Measurements from ENCODE around the gene RNF213.
"Not testable (repeated sequence)": the region's sequence is repeated elsewhere in the genome, so short reads cannot be mapped to it uniquely, and the experiment has no call there.

RNF213 gene

DNA sequence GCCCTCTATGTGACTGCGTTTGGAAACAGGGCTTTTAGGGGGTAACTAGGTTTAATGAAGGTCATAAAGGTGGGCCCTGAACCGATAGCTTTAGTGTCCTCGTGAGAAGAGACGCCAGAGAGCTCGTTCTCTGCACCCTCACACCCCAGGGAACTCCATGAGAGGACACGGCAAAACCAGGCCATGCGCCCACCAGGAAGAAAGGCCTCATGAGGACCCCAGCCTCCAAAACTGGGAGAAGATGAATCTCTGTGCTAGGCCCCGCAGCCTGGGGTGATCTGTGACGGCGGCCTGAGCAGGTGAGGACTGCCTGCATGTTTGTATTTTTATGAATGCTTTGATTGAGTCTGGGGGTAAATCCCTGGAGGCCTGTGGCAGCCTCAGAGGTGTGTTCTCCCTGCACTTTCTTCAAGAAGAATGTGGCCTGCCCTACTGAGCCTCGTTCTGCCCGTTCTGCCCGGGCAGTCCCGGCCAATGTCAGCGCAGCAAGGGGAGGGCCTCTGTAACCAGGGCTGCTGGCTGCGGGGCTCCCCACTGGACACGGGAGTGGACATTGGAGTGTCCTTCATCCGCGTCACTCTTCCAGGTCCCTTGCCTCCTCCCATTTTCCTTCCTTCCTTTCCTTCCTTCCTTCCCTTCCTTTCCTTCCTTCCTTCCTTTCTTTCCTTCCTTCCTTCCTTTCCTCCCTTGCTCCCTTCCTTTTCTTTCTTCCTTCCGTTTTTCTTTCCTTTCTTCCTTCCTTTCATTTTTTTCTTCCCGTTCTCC lies 6.8 kb upstream of the RNF213 start:
- H3K4me3 Mint-ChIP-seq, result peak overlapping the region; percentile 67
- H3K36me3 Mint-ChIP-seq (ENCODE audit: low read depth), result peaks cover 4% of the 10 kb centered on the region
- peaks cover 53% of the 10 kb centered on the region for H3K4me1 Mint-ChIP-seq (ENCODE audit: low read depth)
- H3K9me3 Mint-ChIP-seq, result no peaks in the 10 kb centered on the region
- peak overlapping the region; percentile 94 for H3K27ac Mint-ChIP-seq
- no peaks in the 10 kb centered on the region for H3K27me3 Mint-ChIP-seq (ENCODE audit: low read depth)

DNA sequence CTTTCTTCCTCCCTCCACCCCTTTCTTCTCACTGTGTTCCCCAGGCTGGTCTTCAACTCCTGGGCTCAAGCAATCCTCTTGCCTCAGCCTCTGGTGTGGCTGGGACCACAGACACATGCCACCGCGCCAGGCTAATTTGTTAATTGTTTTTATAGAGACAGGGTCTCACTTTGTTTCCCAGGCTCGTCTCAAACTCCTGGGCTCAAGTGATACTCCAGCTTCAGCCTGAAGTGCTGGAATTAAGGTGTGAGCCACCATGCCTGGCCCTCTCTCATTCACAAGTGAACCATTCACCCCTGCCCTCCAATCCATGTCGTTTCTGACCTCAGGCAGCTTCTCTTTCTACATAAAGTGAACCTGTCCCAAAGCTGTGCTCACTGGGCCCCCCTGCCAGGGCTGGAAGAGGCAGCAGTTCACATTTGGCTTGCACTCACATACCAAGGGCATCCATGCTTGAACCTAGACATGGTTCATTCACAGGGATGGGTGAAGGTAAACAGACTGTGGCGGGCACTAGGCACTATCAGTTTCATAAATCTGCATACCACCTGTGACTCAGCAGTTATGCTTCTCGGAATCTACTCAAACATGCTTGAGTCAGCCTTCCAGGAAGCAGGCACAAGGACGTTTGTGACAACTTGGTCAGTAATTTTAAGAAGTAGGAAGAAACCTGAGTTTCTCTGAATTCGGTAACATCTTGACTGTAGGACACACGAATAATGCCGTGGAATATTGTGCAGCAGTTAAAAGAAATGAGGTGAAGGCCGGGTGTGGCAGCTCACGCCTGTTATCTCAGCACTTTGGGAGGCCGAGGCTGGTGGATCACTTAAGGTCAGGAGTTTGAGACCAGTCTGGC lies 6.0 kb upstream of the RNF213 start:
- H3K4me3 Mint-ChIP-seq, result peak overlapping the region; percentile 67

DNA sequence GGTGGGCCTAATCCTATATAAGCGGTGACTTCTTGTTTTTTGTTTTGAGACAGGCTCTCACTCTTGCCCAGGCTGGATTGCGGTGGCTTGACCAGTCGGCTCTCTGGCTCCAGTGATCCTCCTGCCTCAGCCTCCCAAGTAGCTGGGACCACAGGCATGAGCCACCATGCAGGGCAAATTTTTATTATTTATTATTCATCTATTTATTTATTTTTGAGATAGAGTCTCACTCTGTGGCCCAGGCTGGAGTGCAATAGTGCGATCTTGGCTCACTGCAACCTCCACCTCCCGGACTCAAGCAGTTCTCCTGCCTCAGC lies 4.7 kb upstream of the RNF213 start:
- Mint-ChIP-seq H3K36me3 (ENCODE audit: low read depth) (peaks cover 7% of the 10 kb centered on the region), H3K9me3 (no peaks in the 10 kb centered on the region), H3K4me3 (no peak overlapping the region), H3K27me3 (ENCODE audit: low read depth) (no peaks in the 10 kb centered on the region), H3K27ac (peak overlapping the region; percentile 94), H3K4me1 (ENCODE audit: low read depth) (peaks cover 62% of the 10 kb centered on the region)

More for the DNA sequence above, 6.0 kb upstream of the RNF213 start:
- no peaks in the 10 kb centered on the region for H3K27me3 Mint-ChIP-seq (ENCODE audit: low read depth)
- H3K36me3 Mint-ChIP-seq (ENCODE audit: low read depth), result peaks cover 5% of the 10 kb centered on the region
- peaks cover 60% of the 10 kb centered on the region for H3K4me1 Mint-ChIP-seq (ENCODE audit: low read depth)
- peak overlapping the region; percentile 94 for H3K27ac Mint-ChIP-seq
- H3K9me3 Mint-ChIP-seq, result no peaks in the 10 kb centered on the region

DNA sequence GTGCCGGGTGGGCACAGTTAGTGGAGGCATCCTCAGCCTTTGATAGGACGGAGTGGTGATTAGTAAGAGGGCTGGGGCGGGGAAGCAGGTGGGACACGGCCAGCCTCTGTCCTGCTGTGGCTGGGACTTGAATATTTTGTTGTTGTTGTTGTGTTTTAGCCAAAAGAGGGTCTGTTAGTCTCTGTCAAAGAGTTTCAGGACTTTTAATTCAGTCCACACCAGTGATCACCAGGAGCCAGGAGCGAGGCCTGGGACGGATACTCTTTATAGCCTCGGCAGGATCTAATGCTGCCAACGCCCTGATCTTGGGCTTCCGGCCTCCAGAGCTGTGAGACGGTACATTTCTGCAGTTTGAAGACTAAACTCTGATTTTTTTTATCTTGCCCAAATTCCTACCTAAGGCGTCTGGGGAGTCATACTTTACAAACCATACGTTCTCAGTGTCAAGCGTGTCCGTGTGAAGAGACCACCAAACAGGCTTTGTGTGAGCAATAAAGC lies 2.9 kb upstream of the RNF213 start:
- no peak overlapping the region for H3K4me3 Mint-ChIP-seq

DNA sequence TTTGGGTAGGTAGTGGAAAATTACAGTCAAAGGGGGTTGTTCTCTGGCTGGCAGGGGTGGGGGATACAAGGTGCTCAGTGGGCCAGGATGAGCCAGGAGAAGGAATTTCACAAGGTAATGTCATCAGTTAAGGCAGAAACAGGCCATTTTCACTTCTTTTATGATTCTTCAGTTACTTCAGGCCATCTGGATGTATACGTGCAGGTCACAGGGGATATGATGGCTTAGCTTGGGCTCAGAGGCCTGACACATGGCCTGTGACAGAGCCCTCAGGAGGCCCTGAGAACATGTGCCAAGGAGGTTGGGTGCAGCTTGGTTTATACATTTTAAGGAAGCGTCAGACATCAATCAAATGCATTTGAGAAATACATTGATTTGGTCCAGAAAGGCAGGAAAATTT lies 2.4 kb upstream of the RNF213 start:
- H3K27me3 Mint-ChIP-seq (ENCODE audit: low read depth); H3K9me3 Mint-ChIP-seq: not testable (repeated sequence)
- peaks cover 58% of the 10 kb centered on the region for H3K4me1 Mint-ChIP-seq (ENCODE audit: low read depth)
- H3K27ac Mint-ChIP-seq, result peak overlapping the region; percentile 99
- H3K36me3 Mint-ChIP-seq (ENCODE audit: low read depth), result peaks cover 10% of the 10 kb centered on the region
- peak overlapping the region; percentile 95 for H3K4me3 Mint-ChIP-seq

More for the DNA sequence above, 2.9 kb upstream of the RNF213 start:
- H3K9me3 Mint-ChIP-seq, result no peaks in the 10 kb centered on the region
- peaks cover 63% of the 10 kb centered on the region for H3K4me1 Mint-ChIP-seq (ENCODE audit: low read depth)
- H3K27me3 Mint-ChIP-seq (ENCODE audit: low read depth), result no peaks in the 10 kb centered on the region
- H3K27ac Mint-ChIP-seq, result peak overlapping the region; percentile 99
- peaks cover 10% of the 10 kb centered on the region for H3K36me3 Mint-ChIP-seq (ENCODE audit: low read depth)

DNA sequence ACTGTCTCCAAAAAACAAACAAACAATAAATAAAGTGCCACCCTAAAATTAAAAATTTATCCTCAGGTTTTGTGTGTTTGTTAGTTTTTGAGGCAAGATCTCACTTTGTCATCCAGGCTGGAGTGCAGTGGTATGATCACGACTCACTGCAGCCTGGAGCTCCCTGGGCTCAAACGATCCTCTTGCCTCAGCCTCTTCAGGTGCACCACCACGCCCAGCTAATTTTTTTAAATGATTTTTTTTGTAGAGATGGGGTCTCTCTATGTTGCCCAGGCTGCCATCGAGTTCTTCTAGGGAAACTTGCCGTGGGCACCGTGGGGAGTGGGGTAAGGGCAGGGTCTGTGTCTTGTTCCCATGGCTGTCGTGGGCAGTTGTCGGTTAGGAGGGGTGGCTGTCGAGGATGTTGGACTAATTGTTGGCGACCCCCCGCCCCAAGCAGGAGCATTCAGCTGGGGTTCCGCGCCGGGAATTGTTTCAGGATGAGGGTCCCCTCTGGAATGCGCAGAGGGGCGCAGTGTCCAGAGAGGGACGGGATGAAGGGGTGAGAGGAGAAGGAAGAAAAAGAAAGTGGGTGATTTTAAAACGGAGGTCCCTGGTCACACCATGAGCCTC lies 1.1 kb upstream of the RNF213 start:
- Mint-ChIP-seq H3K4me3 (peak overlapping the region; percentile 95), H3K4me1 (ENCODE audit: low read depth) (peaks cover 52% of the 10 kb centered on the region), H3K27me3 (ENCODE audit: low read depth) (no peaks in the 10 kb centered on the region), H3K27ac (peak overlapping the region; percentile 99), H3K36me3 (ENCODE audit: low read depth) (peaks cover 14% of the 10 kb centered on the region), H3K9me3 (no peaks in the 10 kb centered on the region)

DNA sequence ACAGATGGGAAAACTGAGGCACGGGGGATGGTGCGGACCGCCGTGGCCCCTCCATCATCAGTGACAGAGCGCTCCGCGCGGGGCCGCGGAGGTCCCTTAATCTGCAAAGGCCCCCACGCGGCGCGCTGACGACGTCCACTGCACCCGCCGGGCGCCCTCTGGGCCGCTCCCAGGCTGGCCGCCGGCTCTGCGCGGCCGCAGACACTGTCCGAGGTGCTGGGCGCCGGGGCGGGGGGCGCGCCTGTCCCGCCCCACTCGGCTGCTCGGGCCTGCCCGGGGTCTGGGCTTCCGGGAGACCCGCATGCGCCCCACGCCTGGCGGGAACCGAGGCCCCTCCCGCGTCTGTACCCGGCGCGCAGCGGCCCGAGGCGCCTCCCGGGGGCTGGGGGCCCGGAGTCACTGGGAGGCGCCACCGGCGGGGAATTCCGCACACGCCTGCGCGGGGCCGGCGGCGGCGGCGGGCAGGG lies 550 bp upstream of the RNF213 start:
- H3K36me3 Mint-ChIP-seq (ENCODE audit: low read depth), result peaks cover 17% of the 10 kb centered on the region
- peak overlapping the region; percentile 99 for H3K27ac Mint-ChIP-seq
- H3K4me1 Mint-ChIP-seq (ENCODE audit: low read depth), result peaks cover 47% of the 10 kb centered on the region
- H3K27me3 Mint-ChIP-seq (ENCODE audit: low read depth), result no peaks in the 10 kb centered on the region
- peak overlapping the region; percentile 95 for H3K4me3 Mint-ChIP-seq
- H3K9me3 Mint-ChIP-seq, result no peaks in the 10 kb centered on the region

DNA sequence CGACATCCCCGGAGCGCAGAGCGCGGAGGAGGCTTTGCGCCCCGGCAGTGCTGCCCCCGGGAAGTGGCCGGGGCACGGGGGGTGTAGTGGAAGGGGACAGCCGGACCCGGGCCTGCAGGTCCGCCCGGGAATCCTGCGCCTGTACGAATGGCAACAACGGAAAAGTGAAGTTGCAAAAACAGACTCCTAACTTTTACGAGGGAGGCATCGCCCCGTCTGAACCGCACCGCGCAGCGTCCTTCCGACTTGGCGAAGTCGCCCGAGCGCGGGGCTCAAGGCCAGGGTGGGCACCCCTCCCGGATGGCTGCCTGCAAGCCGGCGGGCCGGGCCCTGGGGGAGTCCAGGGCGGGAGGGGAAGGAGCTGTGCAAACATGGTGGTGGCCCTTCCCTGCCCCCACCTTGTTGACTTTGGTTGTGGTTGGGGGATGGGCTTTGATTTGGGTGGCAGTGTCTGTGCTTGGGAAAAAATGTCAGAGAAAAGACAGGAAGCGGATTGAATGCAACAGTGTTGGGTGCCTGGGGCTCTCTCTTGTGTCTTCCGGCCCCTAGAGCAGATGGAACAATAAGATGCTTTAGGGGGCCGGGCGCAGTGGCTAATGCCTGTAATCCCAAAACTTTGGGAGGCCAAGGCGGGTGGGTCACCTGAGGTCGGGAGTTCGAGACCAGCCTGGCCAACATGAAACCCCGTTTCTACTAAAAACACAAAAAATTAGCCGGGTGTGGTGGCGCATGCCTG lies 675 bp downstream of the RNF213 start:
- Mint-ChIP-seq H3K27ac (peak overlapping the region; percentile 91), H3K4me3 (peak overlapping the region; percentile 93), H3K36me3 (ENCODE audit: low read depth) (peaks cover 26% of the 10 kb centered on the region), H3K4me1 (ENCODE audit: low read depth) (peaks cover 47% of the 10 kb centered on the region), H3K9me3 (no peaks in the 10 kb centered on the region), H3K27me3 (ENCODE audit: low read depth) (no peaks in the 10 kb centered on the region)

DNA sequence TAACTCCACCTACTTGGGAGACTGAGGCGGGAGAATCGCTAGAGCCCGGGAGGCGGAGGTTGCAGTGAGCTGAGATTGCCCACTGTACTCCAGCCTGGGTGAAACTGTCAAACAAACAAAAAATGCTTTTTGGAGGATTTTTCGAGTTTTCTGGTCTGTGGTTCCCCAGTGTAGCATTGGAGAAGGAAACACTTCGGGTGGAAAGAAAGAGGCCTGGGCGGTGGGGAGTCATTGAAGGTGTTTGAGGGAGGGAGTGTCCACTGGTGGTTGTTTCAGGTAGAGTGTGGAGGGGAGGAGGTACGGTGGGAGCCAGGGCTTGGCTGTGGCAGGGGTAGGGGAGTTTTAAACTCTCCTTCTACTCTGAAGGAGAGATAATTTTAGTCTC lies 1.2 kb downstream of the RNF213 start:
- H3K27me3 Mint-ChIP-seq (ENCODE audit: low read depth), result no peaks in the 10 kb centered on the region
- peaks cover 43% of the 10 kb centered on the region for H3K4me1 Mint-ChIP-seq (ENCODE audit: low read depth)
- H3K9me3 Mint-ChIP-seq, result no peaks in the 10 kb centered on the region
- peaks cover 26% of the 10 kb centered on the region for H3K36me3 Mint-ChIP-seq (ENCODE audit: low read depth)
- H3K27ac Mint-ChIP-seq, result peak overlapping the region; percentile 91
- H3K4me3 Mint-ChIP-seq, result peak overlapping the region; percentile 93

DNA sequence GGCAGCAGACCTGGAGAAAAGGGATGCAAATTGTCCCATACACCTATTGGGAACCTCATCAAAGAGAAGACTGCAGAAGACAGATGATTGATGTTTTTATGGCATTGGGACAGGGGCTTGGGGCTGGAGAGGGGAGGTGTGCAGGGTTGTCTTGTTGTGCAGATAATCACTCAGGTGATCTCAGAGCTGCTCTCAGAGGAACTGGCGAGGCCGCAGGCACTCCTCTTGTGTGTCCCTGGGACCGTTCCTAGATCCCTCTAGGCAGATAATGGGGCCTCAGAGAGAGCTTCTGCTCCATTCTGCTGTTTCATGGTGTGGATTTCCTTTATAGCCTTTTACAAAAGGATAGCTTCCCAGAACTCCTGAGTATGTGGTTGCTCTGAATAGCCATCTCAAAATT lies 1.6 kb downstream of the RNF213 start:
- no peaks in the 10 kb centered on the region for H3K9me3 Mint-ChIP-seq
- H3K27ac Mint-ChIP-seq, result peak overlapping the region; percentile 91
- no peaks in the 10 kb centered on the region for H3K27me3 Mint-ChIP-seq (ENCODE audit: low read depth)
- peak overlapping the region; percentile 93 for H3K4me3 Mint-ChIP-seq
- peaks cover 27% of the 10 kb centered on the region for H3K36me3 Mint-ChIP-seq (ENCODE audit: low read depth)
- peaks cover 44% of the 10 kb centered on the region for H3K4me1 Mint-ChIP-seq (ENCODE audit: low read depth)

DNA sequence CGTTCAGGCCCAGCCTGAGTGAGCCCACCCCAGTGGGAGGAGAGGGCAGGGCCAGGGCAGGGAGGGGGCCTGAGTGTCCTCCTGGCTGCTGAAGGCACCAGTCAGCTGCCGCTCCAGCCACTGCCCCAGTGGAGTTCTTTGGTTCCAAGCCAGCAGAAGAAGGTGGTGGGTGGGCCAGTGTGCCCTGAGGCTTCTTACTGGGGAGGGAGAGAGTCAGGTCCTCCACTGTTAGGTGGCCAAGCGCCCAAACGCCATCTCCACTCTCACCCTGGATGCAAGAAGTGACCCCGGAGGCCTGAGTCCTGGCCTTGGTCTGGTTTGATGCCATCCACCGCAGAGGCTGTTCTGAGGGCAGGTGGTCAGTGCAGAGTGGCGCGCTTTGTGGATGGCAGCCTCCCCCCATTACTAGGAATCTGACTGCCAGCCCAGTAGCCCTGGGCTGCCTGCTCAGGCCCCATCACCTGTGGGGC lies 2.2 kb downstream of the RNF213 start:
- Mint-ChIP-seq H3K4me3 (peak overlapping the region; percentile 93), H3K27me3 (ENCODE audit: low read depth) (no peaks in the 10 kb centered on the region), H3K4me1 (ENCODE audit: low read depth) (peaks cover 41% of the 10 kb centered on the region), H3K36me3 (ENCODE audit: low read depth) (peaks cover 30% of the 10 kb centered on the region), H3K27ac (no peak overlapping the region), H3K9me3 (no peaks in the 10 kb centered on the region)

DNA sequence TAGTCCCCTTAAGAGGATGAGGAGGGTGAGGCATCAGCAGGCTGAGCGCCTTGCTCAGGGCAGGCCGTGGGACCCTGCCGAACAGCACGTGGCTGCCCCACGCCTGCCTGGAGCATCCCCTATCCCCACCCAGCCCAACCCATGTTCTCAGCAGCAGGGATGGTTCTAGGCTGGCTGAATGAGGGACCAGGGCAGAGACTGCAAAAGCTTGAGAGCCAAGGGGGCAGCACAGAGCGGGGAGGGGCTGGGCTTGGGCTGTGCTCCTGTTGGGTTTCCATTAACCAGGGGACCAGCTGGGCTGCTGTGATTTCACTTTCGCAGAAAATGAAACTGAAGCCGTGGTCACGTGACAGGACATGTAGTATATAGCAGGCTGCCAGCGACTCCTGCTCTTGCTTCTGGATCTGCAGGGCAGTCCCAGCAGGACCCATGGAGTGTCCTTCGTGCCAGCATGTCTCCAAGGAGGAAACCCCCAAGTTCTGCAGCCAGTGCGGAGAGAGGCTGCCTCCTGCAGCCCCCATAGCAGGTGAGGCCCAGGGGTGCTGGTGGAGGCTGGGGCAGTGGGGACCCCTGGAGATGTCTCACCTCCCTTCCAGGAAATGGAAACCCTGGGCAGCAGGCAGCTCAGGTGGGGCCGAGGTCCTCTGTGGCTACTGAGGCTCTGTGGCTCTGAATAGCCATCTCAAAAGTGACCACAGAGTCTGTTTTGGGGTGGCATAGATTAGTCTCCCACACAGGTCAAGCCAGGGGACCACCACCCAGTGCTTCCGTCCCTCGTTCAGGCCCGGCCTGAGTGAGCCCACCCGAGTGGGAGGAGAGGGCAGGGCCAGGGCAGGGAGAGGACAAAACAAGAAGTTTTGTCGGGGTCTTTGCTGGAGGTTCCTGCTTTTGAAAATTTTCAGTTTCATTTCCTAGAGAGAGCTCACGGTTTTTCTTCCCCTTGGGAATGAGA lies 2.9 kb downstream of the RNF213 start:
- H3K36me3 Mint-ChIP-seq (ENCODE audit: low read depth), result peaks cover 30% of the 10 kb centered on the region
- peak overlapping the region; percentile 93 for H3K4me3 Mint-ChIP-seq
- peaks cover 34% of the 10 kb centered on the region for H3K4me1 Mint-ChIP-seq (ENCODE audit: low read depth)
- H3K9me3 Mint-ChIP-seq, result no peaks in the 10 kb centered on the region
- peak overlapping the region; percentile 92 for H3K27ac Mint-ChIP-seq
- H3K27me3 Mint-ChIP-seq (ENCODE audit: low read depth), result no peaks in the 10 kb centered on the region

Measured in T-helper 1 cell treated with Interleukin-12 subunit alpha and Interleukin-12 subunit beta and Interleukin-4 antibody, amounts not matched to agents 30 μg/mL and 1 μg/mL, for 36 hours (primary cell).